Measurements from ENCODE around the gene PCTP.

Gene PCTP

GRCh38 chr17:55750750-55751657 is at the start of gene PCTP:
Gene PCTP, plus strand, starts transcription at chr17:55751051. Its CDS starts 53 bp downstream, at chr17:55751104.
- peak; percentile 93 for DNase-seq (ENCODE audit: low read depth)
- TF ChIP-seq, protein P1, sequence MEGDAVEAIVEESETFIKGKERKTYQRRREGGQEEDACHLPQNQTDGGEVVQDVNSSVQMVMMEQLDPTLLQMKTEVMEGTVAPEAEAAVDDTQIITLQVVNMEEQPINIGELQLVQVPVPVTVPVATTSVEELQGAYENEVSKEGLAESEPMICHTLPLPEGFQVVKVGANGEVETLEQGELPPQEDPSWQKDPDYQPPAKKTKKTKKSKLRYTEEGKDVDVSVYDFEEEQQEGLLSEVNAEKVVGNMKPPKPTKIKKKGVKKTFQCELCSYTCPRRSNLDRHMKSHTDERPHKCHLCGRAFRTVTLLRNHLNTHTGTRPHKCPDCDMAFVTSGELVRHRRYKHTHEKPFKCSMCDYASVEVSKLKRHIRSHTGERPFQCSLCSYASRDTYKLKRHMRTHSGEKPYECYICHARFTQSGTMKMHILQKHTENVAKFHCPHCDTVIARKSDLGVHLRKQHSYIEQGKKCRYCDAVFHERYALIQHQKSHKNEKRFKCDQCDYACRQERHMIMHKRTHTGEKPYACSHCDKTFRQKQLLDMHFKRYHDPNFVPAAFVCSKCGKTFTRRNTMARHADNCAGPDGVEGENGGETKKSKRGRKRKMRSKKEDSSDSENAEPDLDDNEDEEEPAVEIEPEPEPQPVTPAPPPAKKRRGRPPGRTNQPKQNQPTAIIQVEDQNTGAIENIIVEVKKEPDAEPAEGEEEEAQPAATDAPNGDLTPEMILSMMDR (IDR thresholded peaks at IDR 0.05; ENCODE audit: low read length, missing control alignments), result peak; percentile 41
- peak within 1 kb of the TSS; percentile 65 for H3K4me3 ChIP-seq (replicated peaks; ENCODE audit: low read depth, low read length)

DNA sequence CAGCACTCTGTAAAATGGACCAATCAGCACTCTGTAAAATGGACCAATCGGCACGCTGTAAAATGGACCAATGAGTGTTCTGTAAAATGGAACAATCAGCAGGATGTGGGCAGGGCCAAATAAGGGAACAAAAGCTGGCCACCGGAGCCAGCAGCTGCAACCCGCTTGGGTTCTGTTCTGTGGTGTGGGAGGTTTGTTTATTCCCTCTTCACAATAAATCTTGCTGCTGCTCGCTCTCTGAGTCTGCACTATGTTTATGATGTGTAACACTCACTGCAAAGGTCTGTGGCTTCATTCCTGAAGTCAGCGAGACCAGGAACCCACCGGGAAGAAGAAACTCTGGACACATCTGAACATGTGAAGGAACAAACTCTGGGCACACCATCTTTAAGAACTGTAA is 48.7 kb upstream of the PCTP start:
- no peak overlapping the region for H3K4me3 ChIP-seq (replicated peaks; ENCODE audit: low read depth, low read length)
- TF ChIP-seq, protein P1 (IDR thresholded peaks at IDR 0.05; ENCODE audit: low read length, missing control alignments), result no peak
- no peak for DNase-seq (ENCODE audit: low read depth)

DNA sequence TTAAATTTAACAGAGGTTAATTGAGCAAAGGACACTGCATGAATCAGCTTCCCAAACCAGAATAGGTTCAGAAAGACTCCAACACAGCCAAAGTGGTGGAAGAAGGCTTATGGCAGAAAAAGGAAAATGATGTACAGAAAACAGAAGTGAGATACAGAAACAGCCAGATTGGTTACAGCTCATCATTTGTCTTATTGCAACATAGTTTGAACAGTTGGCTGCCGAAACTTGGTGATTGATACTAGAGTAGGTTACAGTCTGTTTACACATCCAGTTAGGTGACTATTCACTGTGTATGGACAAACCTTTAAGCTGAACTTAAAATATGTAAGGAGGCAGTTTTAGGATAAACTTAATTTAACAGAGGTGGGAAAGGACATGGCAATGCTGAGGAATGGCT is 46.5 kb upstream of the PCTP start:
- no peak overlapping the region for H3K4me3 ChIP-seq (replicated peaks; ENCODE audit: low read depth, low read length)
- TF ChIP-seq, protein P1 (IDR thresholded peaks at IDR 0.05; ENCODE audit: low read length, missing control alignments), result no peak
- DNase-seq (ENCODE audit: low read depth), result no peak

GRCh38 chr17:55705847-55706246 is 45.0 kb upstream of the PCTP start:
- DNase-seq (ENCODE audit: low read depth), result no peak
- no peak overlapping the region for H3K4me3 ChIP-seq (replicated peaks; ENCODE audit: low read depth, low read length)
- TF ChIP-seq, protein P1 (IDR thresholded peaks at IDR 0.05; ENCODE audit: low read length, missing control alignments), result no peak

- TF ChIP-seq, protein P1 (IDR thresholded peaks at IDR 0.05; ENCODE audit: low read length, missing control alignments), result no peak
- H3K4me3 ChIP-seq (replicated peaks; ENCODE audit: low read depth, low read length), result no peak overlapping the region
- no peak for DNase-seq (ENCODE audit: low read depth)
Measured at GRCh38 chr17:55706808-55707773, 43.8 kb upstream of the PCTP start.

DNA sequence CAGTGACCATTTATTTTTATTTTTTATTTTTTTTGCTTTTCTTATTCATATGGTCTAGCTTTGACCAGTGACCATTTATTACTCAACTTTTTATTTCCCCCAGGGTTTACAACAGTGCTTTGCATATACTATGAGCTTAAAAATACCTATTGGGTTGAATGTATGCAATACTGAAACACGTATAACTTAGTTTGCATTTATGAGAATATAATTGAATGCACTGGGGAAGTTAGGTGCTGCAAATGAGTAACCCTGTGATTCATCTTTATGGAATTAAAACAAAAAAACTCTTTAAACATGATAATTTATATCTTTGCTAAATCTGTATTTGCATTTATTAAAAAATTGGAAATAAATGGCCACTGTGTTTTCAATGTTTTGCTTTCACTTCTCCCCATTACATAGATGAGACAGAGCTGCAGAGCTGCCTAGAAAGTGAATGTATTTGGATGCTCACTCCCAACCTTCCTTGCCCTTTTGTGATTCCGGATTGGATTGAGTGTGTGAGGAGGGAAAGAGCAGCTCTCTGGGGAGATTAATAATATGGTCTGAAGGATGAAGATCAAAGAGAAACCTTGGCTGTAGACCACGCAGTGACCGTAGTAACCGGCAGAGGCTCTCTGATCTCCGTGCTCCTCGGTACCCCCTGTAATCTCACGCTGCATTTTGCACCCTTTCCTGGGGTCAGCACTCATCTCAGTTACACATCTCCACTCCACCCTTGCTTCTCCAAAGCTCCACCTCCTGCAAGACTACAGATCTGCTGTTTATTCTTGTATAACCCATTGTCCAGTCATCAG is 42.5 kb upstream of the PCTP start:
- TF ChIP-seq, protein P1 (IDR thresholded peaks at IDR 0.05; ENCODE audit: low read length, missing control alignments), result no peak
- peak overlapping the region; percentile 10 for H3K4me3 ChIP-seq (replicated peaks; ENCODE audit: low read depth, low read length)
- DNase-seq (ENCODE audit: low read depth), result no peak
